Right lung (tissue), 5 donors: ENCODE results near the gene MTF1. TPM values are rescaled to one million over a fixed set of nuclear protein-coding genes. Genes with fewer than 3 reads are reported as not detected.
"Not testable (repeated sequence)": the region's sequence is repeated elsewhere in the genome, so short reads cannot be mapped to it uniquely, and the experiment has no call there.

ENCODE experiments used
- DNase-seq, 2 donors: peaks; one replicate each; pipeline ENCODE4 v3.0.0-alpha.2; 2013
- polyA plus RNA-seq, 5 donors: library from polyadenylated mRNA; unstranded; fragments of 120-200 nt; gene quantifications; one replicate each; pipeline versions ENCODE4 v1.2.1 to v1.2.3, GENCODE V29; 2013; ENCODE audit warnings: inconsistent platforms in 1 of 5, low replicate concordance in 1 of 5; ENCODE audit not compliant: insufficient read length in 5 of 5, insufficient read depth in 1 of 5

Gene MTF1
- polyA plus RNA-seq, 5 donors = 7.7 to 9.6 (median 8.8) TPM

DNA sequence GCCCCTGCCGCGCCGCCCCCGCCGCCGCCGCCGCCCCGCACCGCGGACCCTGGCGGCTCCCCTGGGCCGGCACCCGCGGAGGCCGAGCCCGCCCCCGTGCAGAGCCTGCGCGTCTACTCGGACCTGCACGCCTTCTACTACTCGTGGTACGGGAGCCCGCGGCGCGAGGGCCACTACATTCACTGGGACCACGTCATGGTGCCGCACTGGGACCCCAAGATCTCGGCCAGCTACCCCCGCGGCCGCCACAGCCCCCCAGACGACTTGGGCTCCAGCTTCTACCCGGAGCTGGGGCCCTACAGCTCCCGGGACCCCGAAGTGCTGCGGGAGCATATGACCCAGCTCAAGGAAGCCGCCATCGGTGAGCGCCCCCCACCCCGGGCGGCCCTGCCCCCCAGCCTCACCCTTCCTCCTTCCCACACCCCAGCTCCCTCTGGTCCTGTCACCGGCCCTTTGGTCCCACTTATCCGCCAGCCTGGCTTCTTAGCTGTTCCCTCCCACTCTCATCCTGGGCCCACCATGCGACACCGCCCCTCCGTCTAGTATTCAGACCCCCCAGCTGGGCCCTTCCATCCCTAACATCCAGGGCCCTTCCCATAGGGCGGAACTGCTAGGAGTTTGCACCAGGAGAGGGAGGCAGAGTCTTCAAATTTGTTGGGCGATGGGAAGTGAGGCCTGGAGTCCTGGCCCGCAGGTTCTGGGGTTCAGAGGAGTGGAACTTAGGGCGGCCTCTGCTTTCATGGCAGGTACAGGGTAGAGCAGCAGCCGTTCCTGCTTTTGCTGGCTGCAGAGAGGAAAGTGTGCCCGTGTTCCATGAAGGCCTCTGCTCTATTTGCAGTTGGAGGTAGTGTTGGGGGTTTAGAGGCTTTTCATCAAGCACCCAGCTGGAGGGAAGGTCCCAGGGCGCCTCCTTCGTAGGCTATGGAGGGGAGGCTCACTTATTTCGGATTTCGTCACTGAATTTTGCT lies 64.7 kb downstream of the MTF1 start:
- no peak for DNase-seq

DNA sequence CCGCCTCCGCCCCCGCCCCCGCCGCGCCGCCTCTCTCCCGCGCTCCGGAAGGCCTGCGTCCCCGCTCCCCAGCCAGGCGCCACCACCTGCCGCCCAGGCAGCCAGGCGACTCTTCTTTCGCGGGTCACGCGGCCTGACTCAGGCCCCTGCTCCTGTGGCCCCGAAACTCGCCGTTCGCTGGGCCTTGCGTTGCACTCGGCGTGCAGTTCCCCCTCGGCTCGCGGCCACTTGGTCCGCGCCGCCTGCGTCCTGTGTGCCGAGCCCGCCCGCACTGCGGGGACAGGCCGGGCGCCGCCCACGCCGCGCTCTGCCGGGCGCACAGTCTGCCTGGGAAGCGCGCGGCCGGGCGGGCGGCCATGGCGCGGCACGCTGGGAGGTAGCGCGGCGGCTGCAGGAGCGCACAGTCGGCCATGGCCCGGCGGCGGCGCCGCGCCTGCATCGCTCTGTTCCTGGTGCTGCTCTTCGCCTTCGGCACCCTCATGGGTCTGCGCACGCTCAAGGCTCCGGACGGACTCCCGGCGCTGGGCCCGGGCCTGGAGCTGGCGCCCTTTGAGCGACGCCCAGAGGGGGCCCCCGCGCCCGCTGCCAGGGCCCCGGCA lies 65.5 kb downstream of the MTF1 start, which contains the start of gene MANEAL:
Gene MANEAL (plus strand): TSS at position 75 of the 599 bp plus-strand sequence. CDS start 336 bp downstream, at position 411.
- peak in 1 of 2 donors; percentile 30 for DNase-seq

DNA sequence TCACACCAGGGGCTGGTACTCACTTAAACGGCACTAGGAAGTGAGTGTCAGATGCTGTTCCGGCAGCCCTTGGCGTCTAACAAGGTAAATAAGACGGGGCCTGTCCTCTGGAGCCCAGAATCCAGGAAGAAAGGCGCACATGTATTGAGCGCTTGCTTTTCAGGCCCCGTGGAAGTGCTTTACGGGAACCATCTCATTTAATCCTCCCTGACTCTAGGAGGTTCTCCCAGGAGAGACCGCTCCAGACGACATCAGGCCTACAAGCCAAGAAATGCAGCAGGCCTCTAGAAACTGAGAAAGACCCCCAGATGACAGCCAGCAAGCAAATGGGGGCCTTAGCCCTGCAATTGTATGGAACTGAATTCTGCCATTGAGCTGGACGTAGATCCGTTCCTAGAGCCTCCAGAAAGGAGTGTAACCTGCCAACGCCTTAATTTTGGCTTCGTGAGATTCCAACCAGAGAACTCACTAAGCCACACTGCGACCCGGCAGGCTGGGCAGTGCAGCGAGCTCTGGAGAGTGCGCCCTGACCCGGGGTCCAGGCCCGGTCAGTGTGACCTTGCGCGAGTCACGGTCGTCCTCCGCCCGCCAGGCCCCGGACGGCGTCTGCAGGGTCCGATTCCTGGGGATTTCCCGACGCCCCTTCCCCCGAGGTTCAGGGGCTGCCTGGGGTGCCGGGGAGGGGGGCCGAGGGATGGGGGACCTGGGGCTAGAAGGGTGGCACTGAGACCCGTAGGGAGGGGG lies 66.3 kb downstream of the MTF1 start:
- no peak for DNase-seq

DNA sequence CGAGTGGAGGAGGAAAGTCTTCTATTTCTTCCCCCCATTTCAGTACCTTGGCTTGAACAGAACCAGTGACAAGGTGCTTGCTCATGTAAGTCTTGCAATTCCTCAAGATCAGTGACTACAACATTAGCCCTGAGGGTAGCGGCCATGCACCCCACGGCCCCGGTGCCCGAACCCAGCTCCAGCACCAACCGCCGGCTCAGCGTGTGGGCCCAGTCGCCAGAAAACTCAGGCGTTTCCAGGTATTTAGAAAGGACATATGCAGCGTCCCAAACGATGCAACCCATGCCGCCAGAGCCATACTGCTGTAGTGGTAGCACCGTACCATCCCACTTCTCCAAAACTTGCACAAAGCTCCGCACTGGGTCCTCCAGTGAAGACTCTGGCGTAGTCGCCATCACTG lies 76.9 kb downstream of the MTF1 start:
- DNase-seq = no peak

DNA sequence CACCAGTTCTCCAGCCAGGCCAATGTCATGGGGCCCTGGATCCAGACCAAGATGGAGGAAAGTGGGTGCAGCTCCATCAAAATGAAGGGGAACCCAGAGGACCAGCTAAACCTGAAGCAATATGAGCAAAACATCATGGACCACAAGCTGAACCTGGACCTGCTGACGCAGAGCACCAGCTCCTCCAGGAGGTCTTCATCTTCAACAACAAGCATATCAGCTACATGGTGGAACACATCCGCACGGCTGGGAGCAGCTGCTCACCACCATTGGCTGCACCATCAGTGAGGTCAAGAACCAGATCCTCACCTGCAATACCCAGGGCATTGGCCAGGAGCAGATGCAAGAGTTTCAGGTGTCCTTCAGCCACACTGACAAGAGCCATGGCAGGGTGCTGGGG lies 80.7 kb downstream of the MTF1 start:
- no peak for DNase-seq

DNA sequence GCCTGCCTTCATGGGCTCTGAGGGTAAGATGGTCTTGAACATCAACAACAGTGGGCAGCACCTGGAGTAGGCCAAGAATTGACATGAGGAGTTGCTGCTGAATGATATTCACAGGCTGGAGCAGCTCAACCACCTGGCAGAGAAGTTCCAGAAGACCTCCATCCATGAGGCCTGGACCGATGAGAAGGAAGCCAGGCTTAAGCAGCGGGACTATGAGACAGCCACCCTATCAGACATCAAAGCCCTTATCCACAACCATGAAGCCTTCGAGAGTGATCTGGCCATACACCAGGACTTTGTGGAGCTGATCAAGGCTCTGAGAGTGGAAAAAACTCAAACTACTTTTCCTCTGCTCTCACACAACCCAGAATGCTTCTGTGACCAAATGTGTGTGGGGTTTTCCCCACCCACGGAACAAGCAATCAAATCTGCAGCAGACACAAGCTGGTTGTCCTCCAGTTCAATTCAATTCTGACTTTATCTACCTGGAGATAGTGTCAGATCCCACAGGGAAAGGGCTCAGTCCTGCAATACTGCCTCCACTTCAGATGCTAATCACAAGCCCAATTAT lies 82.4 kb downstream of the MTF1 start:
- no peak for DNase-seq

DNA sequence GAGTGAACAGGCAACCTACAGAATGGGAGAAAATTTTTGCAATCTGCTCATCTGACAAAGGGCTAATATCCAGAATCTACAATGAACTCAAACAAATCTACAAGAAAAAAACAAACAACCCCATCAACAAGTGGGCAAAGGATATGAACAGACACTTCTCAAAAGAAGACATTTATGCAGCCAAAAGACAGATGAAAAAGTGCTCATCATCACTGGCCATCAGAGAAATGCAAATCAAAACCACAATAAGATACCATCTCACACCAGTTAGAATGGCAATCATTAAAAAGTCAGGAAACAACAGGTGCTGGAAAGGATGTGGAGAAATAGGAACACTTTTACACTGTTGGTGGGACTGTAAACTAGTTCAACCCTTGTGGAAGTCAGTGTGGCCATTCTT lies 88.0 kb downstream of the MTF1 start:
- not testable (repeated sequence) for DNase-seq

DNA sequence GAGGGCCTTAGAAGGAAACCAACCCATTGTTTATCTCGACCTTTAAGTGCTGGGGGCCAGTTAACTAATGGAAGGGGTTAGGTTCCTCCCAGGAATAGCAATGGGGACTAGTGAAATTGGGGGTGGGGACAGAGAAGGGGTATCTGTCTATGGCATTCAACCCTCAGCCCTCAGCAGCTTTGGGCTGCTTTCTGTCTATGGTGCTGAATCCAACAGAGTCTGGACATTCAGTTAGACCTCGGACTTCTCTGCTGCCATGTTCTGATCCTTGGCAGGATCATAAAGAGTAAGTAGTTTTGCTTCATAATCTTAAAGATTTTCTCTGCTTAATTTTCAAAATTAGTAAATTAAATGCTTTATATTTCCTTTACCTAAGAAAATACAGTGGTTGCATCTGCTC lies 91.9 kb downstream of the MTF1 start:
- DNase-seq = no peak

DNA sequence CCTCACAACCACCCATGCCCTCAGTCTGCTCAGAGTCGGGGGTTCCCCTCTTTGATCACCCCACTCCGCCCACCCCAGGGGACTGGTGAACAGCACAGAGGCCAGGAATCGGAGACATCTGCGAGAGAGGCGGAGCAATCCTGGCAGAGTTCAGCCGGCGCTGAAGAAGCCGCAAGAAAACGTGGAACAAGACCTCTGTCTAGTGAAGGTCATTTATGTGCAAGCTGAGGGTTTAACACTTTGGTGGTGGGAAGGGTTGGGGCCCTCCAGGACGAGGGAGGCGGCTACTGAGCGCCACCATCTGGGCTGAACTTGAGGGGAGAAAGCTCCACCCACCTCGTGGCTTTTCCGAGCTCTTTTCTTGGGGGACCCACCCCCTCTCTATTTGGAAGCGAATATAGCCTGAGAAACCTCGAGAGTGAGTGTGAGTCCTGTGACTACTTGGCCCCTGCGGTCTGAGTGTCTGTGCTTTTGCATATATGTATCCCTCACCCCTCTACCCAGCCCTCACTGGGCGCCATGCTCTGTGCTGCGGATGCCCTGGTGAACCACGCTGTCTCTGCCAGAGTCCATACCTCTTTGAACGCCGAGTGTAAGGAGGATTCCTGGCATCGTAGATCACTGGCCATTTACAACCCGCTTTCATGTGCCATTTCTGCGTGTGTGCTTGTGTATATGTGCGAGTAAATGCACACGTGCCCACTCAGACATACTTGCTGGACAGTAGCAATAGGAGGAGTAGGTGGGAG lies 93.3 kb downstream of the MTF1 start:
- DNase-seq = no peak

DNA sequence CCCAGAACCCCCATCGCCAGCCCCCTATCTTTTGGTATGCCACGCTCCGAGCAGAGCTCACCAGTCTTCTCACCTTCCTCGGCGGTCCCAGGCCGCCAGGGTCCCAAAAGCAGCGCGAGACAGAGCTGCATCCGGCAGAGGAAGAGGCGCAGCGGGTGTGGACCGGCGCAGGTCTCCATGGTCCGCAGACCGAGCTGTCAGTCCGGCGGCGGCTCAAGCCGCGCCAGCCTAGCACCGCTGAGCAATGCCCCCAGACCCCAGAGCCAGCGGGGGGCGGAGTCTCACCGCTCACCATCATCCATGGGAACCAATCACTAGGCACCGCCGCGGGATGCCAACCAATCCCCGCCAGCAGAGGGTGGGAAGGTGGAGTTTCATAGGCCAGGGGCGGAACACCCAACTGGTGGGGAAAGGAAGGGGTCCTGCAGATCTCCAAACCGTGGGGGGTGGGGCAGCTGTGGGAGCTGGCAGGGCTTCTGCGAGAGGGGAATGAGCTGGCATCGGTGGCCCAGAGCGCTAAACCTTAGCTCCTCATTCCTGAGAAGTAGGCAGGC lies 94.4 kb downstream of the MTF1 start, which contains the start of gene EPHA10:
Gene EPHA10 (minus strand): TSS at position 233 of the 554 bp plus-strand sequence. CDS start 54 bp downstream, at position 179.
- no peak for DNase-seq

DNA sequence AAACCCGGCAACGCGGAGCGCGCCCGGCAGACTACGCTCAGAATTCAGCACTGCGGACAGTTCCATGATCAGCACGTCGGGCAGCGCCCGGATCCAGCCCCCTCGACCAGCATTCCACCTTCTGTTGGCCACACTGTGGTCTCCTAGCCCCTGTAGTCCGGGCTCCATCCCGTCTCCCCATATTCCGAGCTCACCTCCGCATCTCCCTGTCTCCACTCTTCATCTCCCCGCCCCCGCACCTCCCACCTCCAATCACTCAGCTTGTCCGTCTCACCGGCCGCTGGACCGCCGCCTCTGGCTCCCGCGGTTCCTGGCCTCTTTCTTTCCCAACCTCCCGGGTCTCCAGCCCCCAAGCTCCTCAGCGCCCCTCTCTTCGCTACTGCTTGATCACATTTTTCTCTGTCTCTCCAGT lies 95.0 kb downstream of the MTF1 start:
- peak; percentile 39 to 57 for DNase-seq

DNA sequence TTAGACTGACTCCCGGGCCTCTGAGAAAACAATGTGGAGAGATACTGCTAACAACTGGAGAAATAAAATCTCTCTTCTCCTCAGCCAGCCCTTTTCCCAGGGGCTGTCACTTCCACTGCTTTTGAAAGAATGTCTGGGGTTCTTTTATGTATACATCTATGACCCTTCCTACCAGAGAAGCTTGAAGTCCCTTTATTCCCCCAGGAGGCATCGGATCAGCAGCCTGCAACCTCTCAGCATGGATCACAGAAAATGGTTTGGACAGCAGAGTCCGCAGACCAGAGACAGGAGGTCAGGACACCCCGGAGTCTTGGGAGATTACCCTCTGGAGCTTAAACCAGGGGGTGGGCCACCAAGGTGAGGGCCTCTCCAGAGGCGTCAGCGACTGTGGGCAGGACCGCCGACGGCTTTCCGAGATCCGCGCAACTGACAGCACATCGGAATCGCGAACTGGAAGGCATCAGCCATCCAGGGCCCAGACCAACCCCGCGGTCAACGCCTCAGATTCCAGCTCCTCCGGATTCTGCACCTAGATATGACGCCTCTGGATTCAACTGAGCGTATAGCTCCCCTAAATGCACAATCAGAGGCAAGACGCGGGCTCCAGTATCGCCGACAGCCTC lies 95.5 kb downstream of the MTF1 start:
- no peak for DNase-seq

DNA sequence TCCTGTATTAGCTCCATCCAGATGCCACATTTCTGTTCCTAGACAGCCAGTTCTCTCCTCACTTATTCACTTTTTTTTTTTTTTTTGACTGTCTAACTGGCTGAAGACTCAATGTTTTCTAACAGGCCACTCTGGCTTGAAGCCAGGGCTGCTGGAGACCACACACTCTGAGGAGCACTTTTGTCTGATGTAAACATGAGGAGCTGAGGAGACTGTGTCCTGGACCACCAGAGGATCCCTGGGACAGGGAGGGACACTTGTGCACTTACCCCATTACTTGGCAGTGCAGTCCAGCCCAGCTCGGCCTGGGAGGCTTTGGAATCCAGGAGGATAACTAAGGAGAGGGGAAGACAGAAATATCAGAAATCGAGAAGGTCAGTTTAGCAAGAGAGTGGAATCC lies 96.9 kb downstream of the MTF1 start:
- DNase-seq = no peak

DNA sequence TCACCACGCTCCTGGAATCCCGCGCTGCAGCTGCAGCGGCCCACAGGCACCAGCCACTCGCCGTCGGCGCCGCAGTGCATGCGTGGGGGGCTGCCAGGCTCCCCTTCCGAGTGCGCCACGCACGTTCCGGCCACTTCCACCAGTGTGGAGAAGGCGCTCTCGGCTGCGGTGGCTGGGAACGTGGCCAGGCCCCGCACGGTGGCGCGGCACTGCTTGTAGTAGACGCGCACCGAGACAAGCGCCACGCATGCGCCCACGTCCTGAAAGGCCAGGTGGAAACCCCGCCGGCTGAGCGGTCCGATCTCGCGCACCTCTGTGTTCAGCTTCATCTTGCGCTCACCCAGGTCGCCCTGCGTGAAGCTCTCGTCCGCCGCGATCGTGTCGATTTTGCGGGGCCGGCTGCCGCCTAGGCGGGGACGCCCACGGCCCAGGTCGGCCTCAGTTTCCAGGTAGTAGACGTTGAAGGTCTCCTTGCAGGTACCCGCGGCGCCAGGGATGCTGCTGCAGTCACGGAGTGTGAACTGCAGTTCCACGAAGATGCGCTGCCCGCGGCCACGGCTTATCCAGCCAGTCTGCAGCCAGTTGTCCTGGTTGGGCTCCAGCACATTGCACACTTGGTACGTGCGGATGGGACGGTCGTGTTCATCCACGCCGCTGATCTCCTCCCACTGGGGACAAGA lies 97.8 kb downstream of the MTF1 start:
- DNase-seq = no peak

Other genes with a start within 250 kb of the MTF1 start
- 1 to 10 TPM; 1.4 to 2.2 (median 1.5) TPM for gene RSPO1, start 224.7 kb downstream of the MTF1 start, polyA plus RNA-seq
- gene CDCA8, start 167.1 kb downstream of the MTF1 start, polyA plus RNA-seq = 10 to 100 TPM; 13.0 to 29.2 (median 16.2) TPM
- under 1 TPM; 0.14 to 0.30 (median 0.27) TPM for gene EPHA10, start 94.5 kb downstream of the MTF1 start, polyA plus RNA-seq
- gene MANEAL, start 65.7 kb downstream of the MTF1 start, polyA plus RNA-seq = 1 to 10 TPM; 3.7 to 5.5 (median 4.4) TPM
- gene C1orf122, start 51.8 kb downstream of the MTF1 start, polyA plus RNA-seq = 10 to 100 TPM; 15.3 to 52.3 (median 25.1) TPM
- 10 to 100 TPM in 4 of 5 donors, 1 to 10 TPM in 1; 8.9 to 13.1 (median 11.2) TPM for gene YRDC, start 51.4 kb downstream of the MTF1 start, polyA plus RNA-seq
- gene INPP5B, start 87.5 kb upstream of the MTF1 start, polyA plus RNA-seq = 10 to 100 TPM; 25.7 to 36.0 (median 27.9) TPM
- gene SF3A3, start 130.4 kb upstream of the MTF1 start, polyA plus RNA-seq = 100 to 1,000 TPM in 2 of 5 donors, 10 to 100 TPM in 3; 75.3 to 112 (median 96.0) TPM
- gene FHL3, start 145.9 kb upstream of the MTF1 start, polyA plus RNA-seq = 10 to 100 TPM; 11.5 to 25.2 (median 16.3) TPM
- gene UTP11, start 153.1 kb upstream of the MTF1 start, polyA plus RNA-seq = 10 to 100 TPM; 38.4 to 56.8 (median 42.9) TPM
- gene POU3F1, start 187.2 kb upstream of the MTF1 start, polyA plus RNA-seq = under 1 TPM in 3 of 5 donors, not detected in 2; 0.12 to 0.29 (median 0.16) TPM